ENCODE data around the gene DUSP19. TPM values are rescaled to one million over a fixed set of nuclear protein-coding genes. Genes with fewer than 3 reads are reported as not detected.

The DUSP19 gene
- total and polyA plus RNA-seq, 10 donors: 0.78 to 5.8 (median 3.4) TPM

GRCh38 chr2:183091318-183091953 is 12.9 kb downstream of the DUSP19 start:
- peak overlapping the region in 4 of 8 donors; percentile 3 to 46 (median 11) for H3K4me3 ChIP-seq
- 85 to 93% (median 90%) methylated on average over 6 to 7 of the region's 7 CpGs for WGBS, 5 donors
- no peak for DNase-seq
- TF ChIP-seq CTCF (IDR thresholded peaks at IDR 0.05 in 8 of 11, conservative IDR thresholded peaks at IDR 0.05 in 3 of 11) (no peak), POLR2AphosphoS5 (IDR thresholded peaks at IDR 0.05) (no peak), POLR2A (IDR thresholded peaks at IDR 0.05) (no peak)
- no peaks in the 10 kb centered on the region for H3K27me3 ChIP-seq (replicated peaks in 1 of 7)
- intact Hi-C loops (cut with DNase I; ENCODE audit: low total_unique reads): no loop called here
- peak overlapping the region in 2 of 8 donors; percentile 4 to 15 for H3K27ac ChIP-seq
- H3K4me1 ChIP-seq: peaks cover 0 to 4% (median 0%) of the 10 kb centered on the region in 6 donors
- H3K9me3 ChIP-seq: no peaks in the 10 kb centered on the region
- no peaks in the 10 kb centered on the region for H3K36me3 ChIP-seq

- WGBS, 5 donors: 85 to 98% (median 91%) methylated on average over 2 of the region's 2 CpGs
- Histone ChIP-seq H3K27me3 (replicated peaks in 1 of 7) (no peaks in the 10 kb centered on the region), H3K4me3 (no peak overlapping the region), H3K4me1 (peaks cover 0 to 4% (median 0%) of the 10 kb centered on the region in 6 donors), H3K36me3 (peaks cover 0 to under 1% (median 0%) of the 10 kb centered on the region in 6 donors), H3K27ac (no peak overlapping the region), H3K9me3 (no peaks in the 10 kb centered on the region)
- DNase-seq: no peak
- TF ChIP-seq CTCF (IDR thresholded peaks at IDR 0.05 in 8 of 11, conservative IDR thresholded peaks at IDR 0.05 in 3 of 11) (no peak), POLR2AphosphoS5 (IDR thresholded peaks at IDR 0.05) (no peak), POLR2A (IDR thresholded peaks at IDR 0.05) (no peak)
- intact Hi-C loops (cut with DNase I; ENCODE audit: low total_unique reads): no loop called here
These were observed 13.4 kb downstream of the DUSP19 start for GRCh38 chr2:183091954-183092345.

- peaks cover 0 to 6% (median 0%) of the 10 kb centered on the region in 6 donors for H3K36me3 ChIP-seq
- peaks cover 0 to 2% (median 0%) of the 10 kb centered on the region in 6 donors for H3K4me1 ChIP-seq
- H3K27me3 ChIP-seq (replicated peaks in 1 of 7): no peaks in the 10 kb centered on the region
- no peak overlapping the region for H3K4me3 ChIP-seq
- no peak for TF ChIP-seq POLR2AphosphoS5 (IDR thresholded peaks at IDR 0.05)
- TF ChIP-seq POLR2A (IDR thresholded peaks at IDR 0.05): no peak
- TF ChIP-seq CTCF (IDR thresholded peaks at IDR 0.05 in 8 of 11, conservative IDR thresholded peaks at IDR 0.05 in 3 of 11): no peak
- intact Hi-C loops (cut with DNase I; ENCODE audit: low total_unique reads): no loop called here
- H3K9me3 ChIP-seq: no peaks in the 10 kb centered on the region
- 43 to 75% (median 54%) methylated on average over 2 of the region's 2 CpGs for WGBS, 5 donors
- no peak overlapping the region for H3K27ac ChIP-seq
- DNase-seq: no peak
These were observed 15.5 kb downstream of the DUSP19 start for GRCh38 chr2:183093857-183094657.
